Activated effector memory CD4-positive, alpha-beta T cell treated with anti-CD3 and anti-CD28 coated beads, Interleukin-2, amount 50 U/mL, for 16 hours (primary cell): Measurements from ENCODE around the gene HOXA13.

ENCODE experiments used
- DNase-seq: peaks from one replicate; pipeline ENCODE4 v3.0.0-alpha.2; 2020

Gene HOXA13

GRCh38 chr7:27191833-27192545, 7.9 kb downstream of the HOXA13 start:
- DNase-seq, result peak; percentile 61

GRCh38 chr7:27191161-27191731, 8.6 kb downstream of the HOXA13 start:
- DNase-seq, result peak; percentile 57

DNA sequence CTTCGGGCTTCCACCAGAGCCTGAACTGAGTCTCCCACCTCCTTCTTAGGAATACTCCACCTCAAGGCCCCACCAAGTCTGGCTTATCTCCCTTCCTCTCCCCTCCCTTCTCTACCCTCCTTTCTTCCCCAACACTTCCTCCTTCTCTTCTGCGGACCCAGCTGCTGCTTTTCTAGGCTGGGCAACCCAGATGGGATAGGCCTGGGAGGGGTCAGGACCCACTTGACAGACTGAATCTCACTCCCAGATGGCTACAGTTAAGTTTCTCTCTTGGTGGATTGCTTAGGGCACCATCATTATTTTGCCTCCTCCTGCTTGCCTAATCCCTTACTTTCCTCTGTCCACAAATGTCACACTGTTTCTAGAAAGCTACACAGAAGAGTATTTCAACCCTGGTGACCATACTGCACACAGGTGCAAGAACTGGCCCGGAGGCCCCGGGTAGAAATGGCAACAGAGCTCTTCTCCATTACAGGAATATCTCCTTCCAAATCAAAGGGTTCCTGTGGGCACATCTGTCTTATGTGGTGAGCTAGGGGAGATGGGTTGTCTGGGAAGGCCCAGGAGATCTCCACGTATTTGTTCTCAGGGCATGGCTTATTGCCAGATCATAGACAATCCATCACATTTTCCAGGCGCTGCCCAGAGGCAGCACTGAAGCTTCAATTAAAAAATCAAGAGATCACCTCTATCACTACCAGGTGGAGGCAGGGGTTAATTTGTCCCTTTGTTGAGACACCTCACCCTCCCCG, 9.7 kb downstream of the HOXA13 start:
- peak; percentile 47 for DNase-seq

DNA sequence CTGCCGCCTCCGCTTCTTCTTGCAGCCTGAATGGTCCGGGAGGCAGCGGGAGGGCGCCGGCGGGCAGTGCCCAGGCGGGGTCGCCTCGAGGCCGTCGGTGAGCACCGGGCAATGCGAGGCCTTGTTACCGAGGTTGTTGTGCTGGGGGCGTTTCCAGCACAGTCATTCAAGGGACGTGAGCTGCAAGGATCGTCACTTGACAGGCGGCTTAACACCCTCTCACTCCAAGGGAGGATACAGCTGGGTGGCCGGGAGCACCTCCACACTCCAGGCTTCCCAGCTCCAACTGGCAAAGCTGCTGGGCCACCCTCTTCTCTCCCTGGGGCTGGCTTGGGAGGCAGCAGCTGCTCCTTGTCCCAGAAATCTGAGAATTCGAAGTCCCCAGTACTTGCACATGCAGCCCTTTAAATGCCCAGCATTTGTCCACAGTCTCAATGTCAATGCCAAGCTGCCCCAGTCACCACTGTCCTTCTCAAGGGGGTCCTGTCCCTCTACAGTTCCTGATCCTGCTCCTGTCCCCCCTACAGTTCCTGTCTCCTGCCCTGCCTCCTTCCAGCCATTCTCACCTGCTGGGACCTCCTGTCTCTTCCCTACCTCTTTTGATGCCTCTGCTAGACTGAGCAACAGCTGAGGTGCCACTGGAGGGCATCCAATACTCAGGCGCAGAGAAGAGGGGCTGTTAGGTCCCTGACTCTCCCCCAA, 10.4 kb downstream of the HOXA13 start:
- DNase-seq, result peak; percentile 60

- peak; percentile 69 for DNase-seq
Measured at GRCh38 chr7:27188386-27189294, 11.3 kb downstream of the HOXA13 start.

DNA sequence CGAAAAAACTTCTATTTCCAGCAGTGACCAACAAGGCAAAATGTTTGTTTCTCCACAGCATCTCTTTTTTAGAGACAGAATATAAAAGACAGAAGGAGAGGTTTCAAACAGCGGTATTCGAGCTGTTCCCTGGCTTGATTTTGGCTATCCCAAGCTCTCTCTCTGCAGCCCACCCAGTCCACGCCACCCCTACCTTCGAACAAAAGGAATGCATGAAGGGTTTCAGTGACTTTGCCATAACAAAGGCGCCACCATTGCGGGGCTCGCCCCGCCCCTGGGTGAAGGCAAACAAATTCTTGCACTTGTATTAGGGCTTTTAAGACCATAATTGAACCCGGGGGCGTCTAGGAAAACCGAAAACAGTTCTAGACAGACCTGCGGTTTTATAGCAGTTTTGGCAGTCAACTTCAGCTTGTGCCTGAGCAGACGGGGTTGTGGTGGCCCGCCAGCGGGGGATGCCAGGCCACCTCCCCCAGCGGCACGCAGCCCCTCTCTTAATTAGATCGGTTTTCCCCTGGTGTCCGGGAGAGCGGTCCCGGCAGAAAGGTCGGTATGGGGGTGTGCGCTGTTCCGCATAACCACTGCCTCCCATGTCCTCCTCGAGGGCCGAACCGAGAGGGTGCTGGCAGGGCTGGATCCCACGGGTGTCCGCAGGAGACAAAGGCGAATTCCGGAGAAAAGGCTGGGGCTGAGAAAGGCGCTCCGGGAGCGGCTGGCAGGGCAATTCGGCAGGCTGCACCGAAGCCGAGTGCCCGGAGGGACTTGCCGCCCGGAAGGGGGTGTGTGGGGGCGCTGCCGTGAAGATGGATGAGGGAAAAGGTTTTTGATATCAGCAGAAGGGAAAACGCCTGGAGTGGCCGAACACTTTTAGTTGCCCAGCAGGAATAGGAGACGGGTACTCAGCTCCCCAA, 12.2 kb downstream of the HOXA13 start:
- DNase-seq, result peak; percentile 62

- DNase-seq, result no peak
Measured at GRCh38 chr7:27186668-27187474, 13.0 kb downstream of the HOXA13 start.

DNA sequence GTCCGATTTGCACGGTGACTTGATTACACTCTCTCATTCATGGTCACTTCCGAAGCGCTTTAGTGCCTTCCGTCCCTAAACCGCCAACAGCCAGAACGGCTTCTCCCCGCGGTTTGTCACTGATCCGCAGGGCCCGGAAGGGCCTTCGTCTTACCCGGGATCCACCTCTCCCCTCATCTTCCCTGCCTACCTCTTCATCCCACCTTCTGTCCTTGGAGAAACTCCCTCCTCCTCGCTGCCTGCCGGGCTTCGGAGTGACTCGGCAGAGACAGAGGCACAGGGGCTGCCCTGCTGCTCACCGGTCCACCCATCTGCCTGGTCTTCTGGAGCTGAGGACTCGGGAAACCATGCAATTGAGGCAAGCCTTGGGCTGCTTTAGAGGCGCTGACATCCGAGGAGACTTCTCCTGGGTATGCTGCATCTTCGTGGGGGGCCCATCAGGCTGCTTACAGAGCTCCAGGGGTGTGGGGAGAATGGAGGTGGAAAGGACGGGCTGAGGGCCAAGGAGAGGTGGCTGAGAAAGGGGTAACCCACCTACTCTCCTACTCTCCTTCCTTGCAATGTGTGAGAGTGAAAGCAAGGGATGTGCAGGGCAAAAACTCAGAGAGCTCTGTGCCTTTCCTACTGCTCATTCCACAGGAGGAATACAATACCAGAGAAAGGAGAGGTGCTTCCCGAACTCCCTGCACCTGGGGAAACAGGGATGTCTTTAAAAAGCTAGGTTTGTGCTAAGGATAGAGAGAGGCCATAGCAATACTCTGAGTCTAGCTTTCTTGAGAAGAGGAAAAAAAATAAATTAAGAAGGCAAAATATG, 13.8 kb downstream of the HOXA13 start:
- peak; percentile 62 for DNase-seq

DNA sequence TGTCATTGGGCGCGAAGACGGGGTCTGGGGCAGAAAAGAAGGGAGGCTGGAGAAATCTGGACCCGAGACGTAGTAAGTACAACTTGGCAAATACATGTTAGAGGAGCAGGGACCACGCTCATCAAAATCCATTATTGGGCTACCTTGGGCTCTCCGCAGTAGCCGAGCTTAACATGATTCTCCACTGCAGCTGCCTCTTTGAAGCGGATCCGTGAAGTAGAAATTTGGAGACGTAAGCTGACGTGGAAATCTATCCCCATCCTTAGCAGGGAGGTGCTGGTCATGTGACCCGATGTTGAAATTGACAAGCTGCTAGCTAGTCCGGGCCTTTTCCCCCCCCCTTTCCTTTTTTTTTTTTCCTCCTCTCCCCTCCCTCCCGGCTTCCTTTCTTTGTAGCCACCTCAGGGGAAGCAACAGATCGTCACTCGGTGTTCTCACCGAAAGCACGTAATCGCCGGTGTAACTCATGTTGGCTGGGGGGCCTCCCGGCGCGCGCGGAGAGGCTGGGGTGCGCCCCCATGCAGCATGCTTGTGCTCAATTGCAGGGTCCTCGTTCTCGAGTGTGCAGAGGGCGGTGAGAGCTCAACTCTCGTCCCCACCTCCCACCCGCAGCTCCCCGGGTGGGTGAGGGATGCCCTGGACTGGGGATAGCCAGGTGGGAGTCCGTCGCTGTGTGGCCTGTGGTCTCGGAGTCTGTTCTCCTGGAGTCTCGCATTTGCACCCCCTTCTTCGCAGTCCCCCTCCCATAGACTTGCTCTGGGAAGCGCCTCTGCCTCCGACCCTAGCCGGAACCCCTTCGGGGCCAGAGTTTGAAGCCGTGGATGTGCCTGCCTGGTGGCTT, 14.7 kb downstream of the HOXA13 start, which contains the start of gene HOXA11:
Gene HOXA11 (minus strand): TSS at position 220 of the 841 bp plus-strand sequence. CDS start 88 bp downstream, at position 132.
- DNase-seq, result peak; percentile 62

DNA sequence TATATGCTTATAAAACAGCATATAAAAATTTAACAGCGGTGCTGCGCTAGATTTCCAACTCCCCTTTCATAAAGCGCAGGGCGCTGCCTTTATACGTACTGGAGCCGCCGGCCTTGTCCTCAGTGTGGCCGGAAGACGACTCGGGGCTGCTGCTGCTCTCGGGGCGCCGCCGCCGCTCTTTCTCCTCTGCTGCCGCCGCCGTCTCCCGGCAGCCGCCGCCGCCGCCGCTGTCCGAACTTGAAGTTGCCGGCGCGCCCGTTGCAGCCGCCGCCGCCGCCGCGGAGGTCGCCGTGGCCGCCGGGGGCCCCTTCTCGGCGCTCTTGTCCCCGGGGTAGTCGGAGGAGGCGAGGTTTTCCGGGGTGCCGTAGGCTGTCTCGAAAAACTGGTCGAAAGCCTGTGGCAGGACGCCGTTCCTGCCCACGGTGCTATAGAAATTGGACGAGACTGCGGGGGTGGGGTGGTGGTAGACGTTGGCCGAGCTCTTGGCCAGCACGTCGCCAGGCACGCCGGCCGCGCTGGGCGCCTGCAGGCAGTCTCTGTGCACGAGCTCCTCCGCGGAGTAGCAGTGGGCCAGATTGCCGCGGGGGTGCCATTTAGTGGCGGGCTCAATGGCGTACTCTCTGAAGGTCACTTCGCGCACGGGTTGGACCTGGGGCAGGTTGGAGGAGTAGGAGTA, 15.4 kb downstream of the HOXA13 start:
- DNase-seq, result peak; percentile 64

DNA sequence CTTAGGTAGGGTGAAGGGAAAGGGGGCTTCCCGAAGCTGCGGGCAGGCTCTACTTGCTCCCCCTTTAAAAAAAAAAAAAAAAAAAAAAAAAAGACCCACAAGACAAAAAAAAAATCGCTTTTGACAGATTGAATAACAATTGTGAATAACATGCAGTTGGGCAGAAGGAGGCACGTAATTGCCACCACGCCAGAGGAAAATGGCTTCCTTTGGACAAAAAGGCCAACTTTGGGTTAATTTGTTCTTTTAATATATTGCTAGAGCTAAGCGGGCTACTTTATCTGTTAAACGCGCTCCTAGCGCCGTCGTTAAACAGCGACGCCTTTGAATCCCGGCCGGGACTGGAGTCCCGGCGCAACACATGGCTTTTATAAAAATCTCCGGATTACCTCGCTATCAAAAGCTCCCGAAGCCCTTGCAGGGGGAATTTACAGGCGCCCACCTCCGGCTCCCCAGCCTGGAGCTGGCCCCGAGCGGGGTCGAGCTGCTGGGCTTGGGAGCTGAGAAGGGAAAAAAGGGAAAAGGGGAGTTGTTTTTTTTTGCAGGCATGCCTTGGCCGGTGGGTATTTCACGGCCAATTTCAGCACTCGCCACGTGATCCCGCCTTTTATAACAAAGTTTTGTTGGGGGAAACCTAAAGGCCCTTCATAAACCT, 16.1 kb downstream of the HOXA13 start:
- peak; percentile 58 for DNase-seq

DNA sequence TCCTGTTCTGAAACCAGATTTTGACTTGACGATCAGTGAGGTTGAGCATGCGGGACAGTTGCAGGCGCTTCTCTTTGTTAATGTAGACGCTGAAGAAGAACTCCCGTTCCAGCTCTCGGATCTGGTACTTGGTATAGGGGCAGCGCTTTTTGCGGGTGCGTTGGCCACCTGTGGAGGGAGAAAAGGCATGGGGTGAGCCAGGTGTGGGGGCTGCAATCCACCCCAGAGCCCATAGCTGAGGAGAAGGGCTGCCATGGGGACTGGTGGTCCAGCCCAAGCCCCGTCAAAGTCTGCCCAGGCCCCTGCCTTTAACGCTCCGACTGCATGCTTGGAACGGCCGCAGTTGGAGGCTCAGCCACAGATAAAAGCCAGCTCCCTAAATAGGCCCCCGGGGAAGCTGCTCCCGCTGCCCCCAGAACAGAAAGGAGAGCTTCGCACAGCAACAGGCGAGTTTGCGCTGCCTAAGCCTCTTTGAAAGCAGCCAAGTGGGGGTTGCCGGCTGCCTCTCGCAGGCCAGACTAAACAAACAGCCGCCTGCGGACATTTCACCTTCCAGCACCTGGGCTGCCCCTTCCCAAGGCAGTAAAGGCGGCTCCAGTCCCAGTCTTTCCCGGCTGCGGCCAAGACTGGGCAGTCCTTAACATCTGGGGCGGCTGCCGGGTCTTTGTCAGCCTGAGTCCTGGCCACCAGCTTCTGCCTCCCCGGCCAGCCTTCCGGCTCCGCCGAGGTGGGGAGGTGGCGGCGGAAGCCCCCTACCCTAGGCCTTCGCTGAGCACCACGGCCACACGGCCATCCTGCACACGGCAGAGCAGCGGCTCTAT, 16.8 kb downstream of the HOXA13 start:
- peak; percentile 46 for DNase-seq

DNA sequence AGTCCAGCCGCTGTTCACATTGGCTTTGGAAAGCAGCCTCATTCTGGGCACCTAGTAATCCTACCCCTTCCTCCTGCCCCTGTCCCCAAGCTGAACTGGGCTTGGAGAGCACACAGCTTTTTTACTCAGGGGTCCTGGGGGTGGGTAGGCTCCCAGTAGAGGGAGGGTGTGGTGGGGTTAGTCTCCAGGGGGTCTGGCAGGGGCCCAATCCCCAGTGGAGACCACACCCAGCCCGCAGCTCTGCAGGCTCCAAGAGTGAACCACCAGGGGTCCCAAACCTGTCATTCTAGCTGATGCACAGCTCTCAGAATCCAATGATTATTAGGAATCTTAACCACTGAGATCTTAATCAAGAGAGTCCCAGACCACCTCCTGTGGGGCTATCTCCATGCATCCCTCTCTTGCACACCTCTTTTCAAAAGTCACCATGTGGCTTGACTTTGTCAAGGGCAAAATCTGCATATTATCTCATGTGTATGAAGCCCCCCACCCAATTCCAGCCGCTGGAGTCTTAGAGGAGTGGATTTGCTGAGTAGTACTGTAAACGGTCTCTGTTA, 17.5 kb downstream of the HOXA13 start:
- peak; percentile 30 for DNase-seq

- DNase-seq, result peak; percentile 50
Measured at GRCh38 chr7:27181795-27182275, 18.1 kb downstream of the HOXA13 start.
